B cell (primary cell): ENCODE measurements around the gene JUP. TPM values are rescaled to one million over a fixed set of nuclear protein-coding genes. Genes with fewer than 3 reads are reported as not detected.
A peak's percentile ranks its signal among the peaks of the same experiment; 100 is the strongest.

Experiments used
- ATAC-seq: fragments of 200-7000 bp; cut with Tn5 transposase; one replicate; pipeline ENCODE4 v1.10.0; 2021; ENCODE audit warnings: low read depth, mild to moderate bottlenecking, moderate number of reproducible peaks, moderate library complexity
- CTCF ChIA-PET: fragments of 350-600 bp; sonication (Branson Sonifier 250); formaldehyde crosslinking; loops from one replicate; lab custom pipeline; 2021; ENCODE audit warnings: antibody characterized with exemption, inconsistent platforms; lab: Charles Lee
- POLR2A ChIA-PET: fragments of 350-600 bp; sonication (Branson Sonifier 250); formaldehyde crosslinking; loops from one replicate; lab custom pipeline; 2021; ENCODE audit warnings: antibody characterized with exemption; lab: Charles Lee
- DNase-seq: peaks from one replicate; pipeline ENCODE4 v3.0.0; 2013
- H2AFZ ChIP-seq: 2 replicates; pipeline ENCODE4 v1.6.1; 2012; ENCODE audit warnings: mild to moderate bottlenecking, low read depth, low read length; ENCODE audit not compliant: insufficient read depth, poor library complexity, severe bottlenecking
- H3K27ac ChIP-seq, 2 donors: 1 replicate in 1 of 2; 2 replicates in 1 of 2; pipeline ENCODE4 v1.5.1; 2012 to 2013; ENCODE audit warnings: low read length in 2 of 2, mild to moderate bottlenecking in 2 of 2, moderate library complexity in 1 of 2
- H3K27me3 ChIP-seq, 4 experiments: fragments of 200-600 bp in 1 of 4; sonication (generic) in 1 of 4; replicated peaks in 1 of 4; 1 replicate in 2 of 4; 2 replicates in 2 of 4; pipeline versions ENCODE4 v1.6.1 to v1.7.0; 2013 to 2016; ENCODE audit warnings: low read length in 3 of 4, mild to moderate bottlenecking in 2 of 4, mixed read lengths in 1 of 4, moderate library complexity in 1 of 4; ENCODE audit not compliant: insufficient read depth in 4 of 4, control insufficient read depth in 3 of 4; ENCODE audit errors: control extremely low read depth in 1 of 4
- H3K36me3 ChIP-seq, 2 experiments: replicated peaks in 1 of 2; 1 replicate in 1 of 2; 2 replicates in 1 of 2; pipeline versions ENCODE4 v1.6.1 to v1.7.1; 2013; ENCODE audit warnings: low read length in 1 of 2; ENCODE audit not compliant: insufficient read depth in 2 of 2, control insufficient read depth in 1 of 2; ENCODE audit errors: control extremely low read depth in 1 of 2, extremely low read depth in 1 of 2
- H3K4me1 ChIP-seq, 2 donors: fragments of 200-600 bp in 1 of 2; sonication (generic) in 1 of 2; 1 replicate in 1 of 2; 2 replicates in 1 of 2; pipeline versions ENCODE4 v1.5.1 to v1.6.1; 2013 to 2017; ENCODE audit warnings: low read length in 2 of 2; ENCODE audit not compliant: control insufficient read depth in 2 of 2, insufficient read depth in 2 of 2
- H3K4me2 ChIP-seq: replicated peaks from 2 replicates; pipeline ENCODE3; 2012; ENCODE audit warnings: mild to moderate bottlenecking, low read depth, low read length; ENCODE audit not compliant: poor library complexity, severe bottlenecking
- H3K4me3 ChIP-seq, 5 experiments: fragments of 200-600 bp in 1 of 5; sonication (generic) in 1 of 5; 1 replicate in 3 of 5; 2 replicates in 2 of 5; pipeline versions ENCODE4 v1.5.1 to v1.7.0; 2011 to 2016; ENCODE audit warnings: low read length in 4 of 5, mild to moderate bottlenecking in 4 of 5, low read depth in 2 of 5, control low read depth in 1 of 5, moderate library complexity in 1 of 5; ENCODE audit not compliant: insufficient read depth in 1 of 5; ENCODE audit errors: control extremely low read depth in 1 of 5, extremely low read depth in 1 of 5
- H3K79me2 ChIP-seq: fragments of 200-600 bp; sonication (generic); one replicate; pipeline ENCODE4 v1.6.0; 2016; ENCODE audit warnings: low read length; ENCODE audit not compliant: control insufficient read depth, insufficient read depth
- H3K9ac ChIP-seq: fragments of 200-600 bp; sonication (generic); 2 replicates; pipeline ENCODE4 v1.6.1; 2017; ENCODE audit warnings: mild to moderate bottlenecking, low read length, moderate library complexity
- H3K9me3 ChIP-seq, 3 donors: one replicate each; pipeline versions ENCODE4 v1.6.1 to v1.7.1; 2013; ENCODE audit warnings: low read length in 2 of 3; ENCODE audit not compliant: control insufficient read depth in 2 of 3, insufficient read depth in 1 of 3; ENCODE audit errors: control extremely low read depth in 1 of 3
- H4K20me1 ChIP-seq: 2 replicates; pipeline ENCODE4 v1.6.0; 2012; ENCODE audit warnings: mild to moderate bottlenecking, low read length; ENCODE audit not compliant: insufficient read depth, control insufficient read depth, poor library complexity, severe bottlenecking
- H3K27ac Mint-ChIP-seq: one replicate; pipeline ENCODE4 v1.8.0; 2021; ENCODE audit warnings: mixed read lengths
- H3K27me3 Mint-ChIP-seq: one replicate; pipeline ENCODE4 v1.8.0; 2021; ENCODE audit warnings: mixed read lengths
- H3K4me1 Mint-ChIP-seq: one replicate; pipeline ENCODE4 v1.8.0; 2021; ENCODE audit warnings: mixed read lengths
- H3K4me3 Mint-ChIP-seq: one replicate; pipeline ENCODE4 v1.8.0; 2021; ENCODE audit warnings: mixed read lengths
- H3K9me3 Mint-ChIP-seq: one replicate; pipeline ENCODE4 v1.8.0; 2022; ENCODE audit warnings: mixed read lengths; ENCODE audit not compliant: insufficient read depth
- CTCF ChIP-seq: fragments of 200-600 bp; IDR thresholded peaks from one replicate; pipeline ENCODE4 v1.8.0; 2022; ENCODE audit warnings: antibody characterized with exemption, mild to moderate bottlenecking
- EZH2 ChIP-seq: IDR thresholded peaks from 2 replicates; pipeline ENCODE4 v1.6.1; 2012; ENCODE audit warnings: borderline replicate concordance, low read depth, mild to moderate bottlenecking, moderate library complexity, low read length; ENCODE audit not compliant: insufficient read depth, poor library complexity, severe bottlenecking
- WGBS: methylation state at CpG from one replicate; pipeline ENCODE4 v1.1.5; 2013; ENCODE audit warnings: missing lambda C conversion rate; ENCODE audit not compliant: insufficient coverage; 5-methylcytosine and 5-hydroxymethylcytosine counted together
- intact Hi-C: fragments of 100-400 bp; cut with micrococcal nuclease; formaldehyde crosslinking; loops from one replicate; pipeline ENCODE4 v1.10.0; 2022
- polyA plus RNA-seq: library from polyadenylated mRNA; depleted of rRNA; stranded (reverse); fragments of >200 nt; gene quantifications from 2 replicates; pipeline ENCODE4 v1.2.3, GENCODE V29; 2012
- total RNA-seq, 2 donors: library from RNA; stranded (reverse); fragments of 120-200 nt in 1 of 2; gene quantifications; 1 replicate in 1 of 2; 2 replicates in 1 of 2; pipeline versions ENCODE4 v1.2.3 to v1.2.4, GENCODE V29; 2013 to 2022

JUP gene
- total and polyA plus RNA-seq, 2 donors (not counting 1 experiment from before 2014, with no cell fraction given): 62.9 to 63.3 TPM

GRCh38 chr17:41773731-41774193, 12.7 kb downstream of the JUP start:
- 78% methylated on average over 3 of the region's 8 CpGs for WGBS
- CTCF ChIA-PET: interaction anchor here (1.7 kb wide), 1 partner anchor 12 kb away, joined by 6 read pairs; no protein-coding TSS in a partner anchor
- H3K27me3 ChIP-seq: no peaks in the 10 kb centered on the region
- H3K4me3 ChIP-seq: no peak overlapping the region
- ATAC-seq (no peak), DNase-seq (no peak)
- peaks cover 0 to 59% of the 10 kb centered on the region in 2 experiments for H3K36me3 ChIP-seq
- no peak for TF ChIP-seq EZH2
- no peak overlapping the region for H3K9ac ChIP-seq
- H4K20me1 ChIP-seq: peaks cover 41% of the 10 kb centered on the region
- peaks cover 21% of the 10 kb centered on the region for H3K4me1 Mint-ChIP-seq
- no peaks in the 10 kb centered on the region for H3K9me3 Mint-ChIP-seq
- no peaks in the 10 kb centered on the region for H3K27me3 Mint-ChIP-seq
- no peak overlapping the region for H3K4me2 ChIP-seq
- no peak overlapping the region for H2AFZ ChIP-seq
- no peak overlapping the region for H3K4me3 Mint-ChIP-seq
- H3K79me2 ChIP-seq: peaks cover 60% of the 10 kb centered on the region
- H3K27ac ChIP-seq: no peak overlapping the region
- H3K4me1 ChIP-seq: peaks cover 7 to 47% of the 10 kb centered on the region in 2 donors
- no peaks in the 10 kb centered on the region for H3K9me3 ChIP-seq
- intact Hi-C loops: no loop called here
- H3K27ac Mint-ChIP-seq: peak overlapping the region; percentile 20
- POLR2A ChIA-PET: interaction anchor here (1.0 kb wide), 1 partner anchor 9 kb away, joined by 6 read pairs; no protein-coding TSS in a partner anchor

GRCh38 chr17:41773190-41773588, 13.3 kb downstream of the JUP start:
- TF ChIP-seq EZH2 (no peak), CTCF (no peak)
- H2AFZ ChIP-seq: no peak overlapping the region
- ChIA-PET CTCF (interaction anchor here (1.7 kb wide), 1 partner anchor 12 kb away, joined by 6 read pairs; no protein-coding TSS in a partner anchor), POLR2A (no interaction called here)
- H3K27ac Mint-ChIP-seq: no peak overlapping the region
- H3K27me3 ChIP-seq: no peaks in the 10 kb centered on the region
- no peaks in the 10 kb centered on the region for H3K27me3 Mint-ChIP-seq
- no peak overlapping the region for H3K9ac ChIP-seq
- peaks cover 60% of the 10 kb centered on the region for H3K79me2 ChIP-seq
- DNase-seq: no peak
- no peak overlapping the region for H3K27ac ChIP-seq
- intact Hi-C loops: no loop called here
- H3K4me1 Mint-ChIP-seq: peaks cover 17% of the 10 kb centered on the region
- WGBS: 85% methylated on average over 11 of the region's 12 CpGs
- peaks cover 0 to 64% of the 10 kb centered on the region in 2 experiments for H3K36me3 ChIP-seq
- H4K20me1 ChIP-seq: peaks cover 41% of the 10 kb centered on the region
- no peaks in the 10 kb centered on the region for H3K9me3 Mint-ChIP-seq
- ATAC-seq: no peak
- H3K4me3 Mint-ChIP-seq: no peak overlapping the region
- no peak overlapping the region for H3K4me3 ChIP-seq
- no peaks in the 10 kb centered on the region for H3K9me3 ChIP-seq
- no peak overlapping the region for H3K4me2 ChIP-seq
- H3K4me1 ChIP-seq: peaks cover 7 to 41% of the 10 kb centered on the region in 2 donors
